Activated naive CD4-positive, alpha-beta T cell treated with anti-CD3 and anti-CD28 coated beads, Interleukin-2, amount 10 ng/mL, durations not matched to agents 7 days and 5 days (primary cell): ENCODE measurements around the gene IFIT1.
"Not testable (repeated sequence)": the region's sequence is repeated elsewhere in the genome, so short reads cannot be mapped to it uniquely, and the experiment has no call there.

Source experiments
- CTCF ChIA-PET: fragments of 350-600 bp; sonication (Branson Sonifier 250); formaldehyde crosslinking; loops from one replicate; lab custom pipeline; 2021; ENCODE audit warnings: antibody characterized with exemption; lab: Charles Lee
- DNase-seq: peaks from one replicate; pipeline ENCODE4 v3.0.0-alpha.2; 2020
- H3K27ac Mint-ChIP-seq: one replicate; pipeline ENCODE4 v1.8.0; 2021; ENCODE audit warnings: mild to moderate bottlenecking, moderate library complexity, mixed read lengths
- H3K27me3 Mint-ChIP-seq: one replicate; pipeline ENCODE4 v1.8.0; 2021; ENCODE audit warnings: mild to moderate bottlenecking, mixed read lengths
- H3K36me3 Mint-ChIP-seq: one replicate; pipeline ENCODE4 v1.8.0; 2021; ENCODE audit warnings: mixed read lengths
- H3K4me1 Mint-ChIP-seq: one replicate; pipeline ENCODE4 v1.8.0; 2021; ENCODE audit warnings: mixed read lengths
- H3K4me3 Mint-ChIP-seq: one replicate; pipeline ENCODE4 v1.8.0; 2021; ENCODE audit warnings: mild to moderate bottlenecking, moderate library complexity, mixed read lengths
- H3K9me3 Mint-ChIP-seq: one replicate; pipeline ENCODE4 v1.8.0; 2021; ENCODE audit warnings: mixed read lengths

The IFIT1 gene

GRCh38 chr10:89416465-89416864, 24.0 kb downstream of the IFIT1 start:
- CTCF ChIA-PET = interaction anchor here (0.6 to 1.1 kb wide), 3 partner anchors 24 to 198 kb away, joined by 3 to 4 read pairs (median 3); partner anchors contain the start of genes IFIT1 and IFIT2
- peak overlapping the region; percentile 88 for H3K4me3 Mint-ChIP-seq
- peaks cover 44% of the 10 kb centered on the region for H3K36me3 Mint-ChIP-seq
- H3K27me3 Mint-ChIP-seq = no peaks in the 10 kb centered on the region
- H3K4me1 Mint-ChIP-seq = peaks cover 61% of the 10 kb centered on the region
- no peak for DNase-seq
- H3K27ac Mint-ChIP-seq = no peak overlapping the region
- peaks cover 11% of the 10 kb centered on the region for H3K9me3 Mint-ChIP-seq

GRCh38 chr10:89419548-89419947, 27.1 kb downstream of the IFIT1 start:
- Mint-ChIP-seq H3K27me3 (no peaks in the 10 kb centered on the region), H3K36me3 (peaks cover 45% of the 10 kb centered on the region), H3K27ac (no peak overlapping the region), H3K4me3 (no peak overlapping the region), H3K4me1 (peaks cover 37% of the 10 kb centered on the region), H3K9me3 (no peaks in the 10 kb centered on the region)
- CTCF ChIA-PET = interaction anchor here (0.8 kb wide), 1 partner anchor 162 kb away, joined by 3 read pairs; no protein-coding TSS in a partner anchor
- DNase-seq = no peak

- H3K4me3 Mint-ChIP-seq = no peak overlapping the region
- peaks cover 40% of the 10 kb centered on the region for H3K36me3 Mint-ChIP-seq
- H3K27me3 Mint-ChIP-seq = no peaks in the 10 kb centered on the region
- CTCF ChIA-PET = no interaction called here
- no peaks in the 10 kb centered on the region for H3K9me3 Mint-ChIP-seq
- H3K4me1 Mint-ChIP-seq = peaks cover 28% of the 10 kb centered on the region
- no peak overlapping the region for H3K27ac Mint-ChIP-seq
- no peak for DNase-seq
Measured at GRCh38 chr10:89421018-89421476, 28.6 kb downstream of the IFIT1 start.

GRCh38 chr10:89425000-89425399, 32.6 kb downstream of the IFIT1 start:
- no peak for DNase-seq
- CTCF ChIA-PET = no interaction called here
- no peak overlapping the region for H3K27ac Mint-ChIP-seq
- no peak overlapping the region for H3K4me3 Mint-ChIP-seq
- H3K4me1 Mint-ChIP-seq = peaks cover 3% of the 10 kb centered on the region
- H3K27me3 Mint-ChIP-seq = peaks cover 11% of the 10 kb centered on the region
- peaks cover 22% of the 10 kb centered on the region for H3K36me3 Mint-ChIP-seq
- H3K9me3 Mint-ChIP-seq = no peaks in the 10 kb centered on the region

GRCh38 chr10:89426230-89426868, 33.9 kb downstream of the IFIT1 start:
- Mint-ChIP-seq H3K4me3 (no peak overlapping the region), H3K4me1 (no peaks in the 10 kb centered on the region), H3K27ac (no peak overlapping the region), H3K9me3 (no peaks in the 10 kb centered on the region), H3K36me3 (peaks cover 10% of the 10 kb centered on the region), H3K27me3 (peaks cover 11% of the 10 kb centered on the region)
- CTCF ChIA-PET = no interaction called here
- no peak for DNase-seq

GRCh38 chr10:89427629-89428028, 35.2 kb downstream of the IFIT1 start:
- DNase-seq = no peak
- Mint-ChIP-seq H3K27me3 (peaks cover 20% of the 10 kb centered on the region), H3K4me1 (no peaks in the 10 kb centered on the region), H3K4me3 (no peak overlapping the region), H3K27ac (no peak overlapping the region), H3K9me3 (no peaks in the 10 kb centered on the region), H3K36me3 (peaks cover 4% of the 10 kb centered on the region)
- CTCF ChIA-PET = interaction anchor here (1.9 kb wide), 1 partner anchor 135 kb away, joined by 5 read pairs; no protein-coding TSS in a partner anchor

GRCh38 chr10:89428877-89429276, 36.5 kb downstream of the IFIT1 start:
- Mint-ChIP-seq H3K27me3 (peaks cover 20% of the 10 kb centered on the region), H3K27ac (no peak overlapping the region), H3K9me3 (no peaks in the 10 kb centered on the region), H3K4me1 (no peaks in the 10 kb centered on the region), H3K4me3 (no peak overlapping the region), H3K36me3 (no peaks in the 10 kb centered on the region)
- DNase-seq = no peak
- CTCF ChIA-PET = interaction anchor here (1.6 to 1.9 kb wide), 2 partner anchors 130 to 134 kb away, joined by 3 to 5 read pairs; no protein-coding TSS in a partner anchor

GRCh38 chr10:89431977-89432376, 39.6 kb downstream of the IFIT1 start:
- CTCF ChIA-PET = interaction anchor here (1.4 kb wide), 1 partner anchor 13 kb away, joined by 4 read pairs; no protein-coding TSS in a partner anchor
- Mint-ChIP-seq H3K27ac (no peak overlapping the region), H3K9me3 (no peaks in the 10 kb centered on the region), H3K4me3 (no peak overlapping the region), H3K27me3 (peaks cover 29% of the 10 kb centered on the region), H3K36me3 (no peaks in the 10 kb centered on the region), H3K4me1 (no peaks in the 10 kb centered on the region)
- no peak for DNase-seq

- CTCF ChIA-PET = no interaction called here
- Mint-ChIP-seq H3K27ac (no peak overlapping the region), H3K9me3 (no peaks in the 10 kb centered on the region), H3K4me3 (no peak overlapping the region), H3K36me3 (no peaks in the 10 kb centered on the region), H3K27me3 (peaks cover 14% of the 10 kb centered on the region), H3K4me1 (no peaks in the 10 kb centered on the region)
- no peak for DNase-seq
Measured at GRCh38 chr10:89438525-89438924, 46.1 kb downstream of the IFIT1 start.

GRCh38 chr10:89440226-89441009, 48.0 kb downstream of the IFIT1 start:
- no peak overlapping the region for H3K4me3 Mint-ChIP-seq
- DNase-seq = no peak
- no peak overlapping the region for H3K27ac Mint-ChIP-seq
- H3K9me3 Mint-ChIP-seq = no peaks in the 10 kb centered on the region
- CTCF ChIA-PET = no interaction called here
- H3K36me3 Mint-ChIP-seq = no peaks in the 10 kb centered on the region
- no peaks in the 10 kb centered on the region for H3K4me1 Mint-ChIP-seq
- H3K27me3 Mint-ChIP-seq = peaks cover 15% of the 10 kb centered on the region

- no peak for DNase-seq
- Mint-ChIP-seq H3K36me3 (no peaks in the 10 kb centered on the region), H3K27ac (no peak overlapping the region), H3K4me3 (no peak overlapping the region), H3K4me1 (no peaks in the 10 kb centered on the region), H3K27me3 (peaks cover 9% of the 10 kb centered on the region), H3K9me3 (no peaks in the 10 kb centered on the region)
- CTCF ChIA-PET = no interaction called here
Measured at GRCh38 chr10:89442289-89442688, 49.9 kb downstream of the IFIT1 start.

GRCh38 chr10:89444819-89445218, 52.4 kb downstream of the IFIT1 start:
- H3K9me3 Mint-ChIP-seq, H3K4me1 Mint-ChIP-seq, H3K27ac Mint-ChIP-seq, DNase-seq, CTCF ChIA-PET, H3K36me3 Mint-ChIP-seq, H3K27me3 Mint-ChIP-seq, H3K4me3 Mint-ChIP-seq: not testable (repeated sequence)

GRCh38 chr10:89450901-89451300, 58.5 kb downstream of the IFIT1 start:
- no peak overlapping the region for H3K4me3 Mint-ChIP-seq
- CTCF ChIA-PET = no interaction called here

GRCh38 chr10:89452193-89452592, 59.8 kb downstream of the IFIT1 start:
- Mint-ChIP-seq H3K27me3 (peaks cover 13% of the 10 kb centered on the region), H3K4me1 (no peaks in the 10 kb centered on the region), H3K4me3 (no peak overlapping the region), H3K27ac (no peak overlapping the region), H3K36me3 (no peaks in the 10 kb centered on the region), H3K9me3 (no peaks in the 10 kb centered on the region)
- CTCF ChIA-PET = interaction anchor here (0.7 kb wide), 1 partner anchor 13 kb away, joined by 4 read pairs; no protein-coding TSS in a partner anchor
- no peak for DNase-seq

More at GRCh38 chr10:89450901-89451300, 58.5 kb downstream of the IFIT1 start:
- no peaks in the 10 kb centered on the region for H3K36me3 Mint-ChIP-seq
- DNase-seq = no peak
- H3K27me3 Mint-ChIP-seq = peaks cover 13% of the 10 kb centered on the region
- no peaks in the 10 kb centered on the region for H3K9me3 Mint-ChIP-seq
- H3K4me1 Mint-ChIP-seq = no peaks in the 10 kb centered on the region
- H3K27ac Mint-ChIP-seq = no peak overlapping the region
